Midbrain (tissue), 1 donor: Measurements from ENCODE around the gene CLEC3A.
"Not testable (repeated sequence)": the region's sequence is repeated elsewhere in the genome, so short reads cannot be mapped to it uniquely, and the experiment has no call there.

Source experiments
- DNase-seq: peaks from one replicate; lab custom pipeline; 2025; lab: John Stamatoyannopoulos, UW

Gene CLEC3A

GRCh38 chr16:78034530-78034929 lies 12.2 kb downstream of the CLEC3A start:
- DNase-seq: no peak

- DNase-seq: no peak
Observed at GRCh38 chr16:78035012-78035411, 12.7 kb downstream of the CLEC3A start.

- no peak for DNase-seq
Observed at GRCh38 chr16:78040396-78040795, 18.0 kb downstream of the CLEC3A start.

- DNase-seq: peak; percentile 63
Observed at GRCh38 chr16:78045865-78046581, 23.7 kb downstream of the CLEC3A start.

- no peak for DNase-seq
Observed at GRCh38 chr16:78048319-78048718, 26.0 kb downstream of the CLEC3A start.

- no peak for DNase-seq
Observed at GRCh38 chr16:78050734-78051400, 28.5 kb downstream of the CLEC3A start.

GRCh38 chr16:78057803-78058564 lies 35.6 kb downstream of the CLEC3A start:
- no peak for DNase-seq

GRCh38 chr16:78059806-78060205 lies 37.5 kb downstream of the CLEC3A start:
- DNase-seq: not testable (repeated sequence)

GRCh38 chr16:78060295-78060694 lies 37.9 kb downstream of the CLEC3A start:
- no peak for DNase-seq

GRCh38 chr16:78060809-78061208 lies 38.5 kb downstream of the CLEC3A start:
- no peak for DNase-seq

- DNase-seq: no peak
Observed at GRCh38 chr16:78065319-78065718, 43.0 kb downstream of the CLEC3A start.

- no peak for DNase-seq
Observed at GRCh38 chr16:78069913-78070312, 47.6 kb downstream of the CLEC3A start.

GRCh38 chr16:78072275-78072674 lies 49.9 kb downstream of the CLEC3A start:
- no peak for DNase-seq

GRCh38 chr16:78075800-78076199 lies 53.5 kb downstream of the CLEC3A start:
- DNase-seq: no peak

- no peak for DNase-seq
Observed at GRCh38 chr16:78081341-78081740, 59.0 kb downstream of the CLEC3A start.
